Ovary (tissue), 3 donors: ENCODE data around the gene LPIN3.

ENCODE experiments used
- EP300 ChIP-seq: sonication (generic); formaldehyde crosslinking; IDR thresholded peaks from one replicate; pipeline ENCODE4 v1.6.1; 2017; ENCODE audit warnings: antibody characterized with exemption
- POLR2A ChIP-seq: fragments of 450-650 bp; IDR thresholded peaks from one replicate; pipeline ENCODE4 v1.6.1; 2017; ENCODE audit warnings: antibody characterized with exemption, mild to moderate bottlenecking, moderate library complexity
- TF ChIP-seq, protein P1 (sequence below), 3 donors: fragments of 450-650 bp in 2 of 3; fragments of 200-600 bp in 1 of 3; IDR thresholded peaks; one replicate each; pipeline versions ENCODE4 v1.5.1 to v1.8.0; 2016 to 2022; ENCODE audit warnings: antibody characterized with exemption in 3 of 3, mild to moderate bottlenecking in 1 of 3
- donor health status: DM: no; HTN: no; CAD: no.

GRCh38 chr20:41363601-41364000 lies 23.0 kb downstream of the LPIN3 start:
- TF ChIP-seq, protein P1, sequence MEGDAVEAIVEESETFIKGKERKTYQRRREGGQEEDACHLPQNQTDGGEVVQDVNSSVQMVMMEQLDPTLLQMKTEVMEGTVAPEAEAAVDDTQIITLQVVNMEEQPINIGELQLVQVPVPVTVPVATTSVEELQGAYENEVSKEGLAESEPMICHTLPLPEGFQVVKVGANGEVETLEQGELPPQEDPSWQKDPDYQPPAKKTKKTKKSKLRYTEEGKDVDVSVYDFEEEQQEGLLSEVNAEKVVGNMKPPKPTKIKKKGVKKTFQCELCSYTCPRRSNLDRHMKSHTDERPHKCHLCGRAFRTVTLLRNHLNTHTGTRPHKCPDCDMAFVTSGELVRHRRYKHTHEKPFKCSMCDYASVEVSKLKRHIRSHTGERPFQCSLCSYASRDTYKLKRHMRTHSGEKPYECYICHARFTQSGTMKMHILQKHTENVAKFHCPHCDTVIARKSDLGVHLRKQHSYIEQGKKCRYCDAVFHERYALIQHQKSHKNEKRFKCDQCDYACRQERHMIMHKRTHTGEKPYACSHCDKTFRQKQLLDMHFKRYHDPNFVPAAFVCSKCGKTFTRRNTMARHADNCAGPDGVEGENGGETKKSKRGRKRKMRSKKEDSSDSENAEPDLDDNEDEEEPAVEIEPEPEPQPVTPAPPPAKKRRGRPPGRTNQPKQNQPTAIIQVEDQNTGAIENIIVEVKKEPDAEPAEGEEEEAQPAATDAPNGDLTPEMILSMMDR (IDR thresholded peaks at IDR 0.05), result no peak
- no peak for TF ChIP-seq POLR2A
- TF ChIP-seq EP300, result no peak
